Endothelial cell of umbilical vein (primary cell): Measurements from ENCODE around the gene PCGF5. TPM values are rescaled to one million over a fixed set of nuclear protein-coding genes. Genes with fewer than 3 reads are reported as not detected.

Experiments
- BruUV-seq: library from RNA; stranded (reverse); fragments of 400-500 nt; replicated peaks from 2 replicates; lab custom pipeline; 2021; lab: Mats Ljungman, UMichigan
- CTCF ChIA-PET: fragments of 300-600, 350-600 bp; sonication (Branson Sonifier 250); formaldehyde crosslinking; loops from one replicate; lab custom pipeline; 2021; ENCODE audit warnings: antibody characterized with exemption, inconsistent platforms; lab: Charles Lee
- POLR2A ChIA-PET: fragments of 300-600, 350-600 bp; sonication (Branson Sonifier 250); formaldehyde crosslinking; loops from one replicate; lab custom pipeline; 2021; ENCODE audit warnings: antibody characterized with exemption, inconsistent platforms; lab: Charles Lee
- DNase-seq: peaks from one replicate; pipeline ENCODE4 v3.0.0-alpha.2; 2011; ENCODE audit warnings: low read depth, low spot score
- FAIRE-seq: peaks from 2 replicates; lab custom pipeline; 2011; peaks lifted over from hg19 to GRCh38; lab: Jason Lieb, UNC
- H2AFZ ChIP-seq: 2 replicates; pipeline ENCODE4 v1.6.0; 2012; ENCODE audit warnings: low read depth, low read length, control low read depth, inconsistent platforms
- H3K27ac ChIP-seq: 2 replicates; pipeline ENCODE4 v1.5.1; 2011; ENCODE audit warnings: low read depth, mild to moderate bottlenecking, control low read depth, low read length, moderate library complexity; ENCODE audit not compliant: insufficient read depth
- H3K27me3 ChIP-seq, 2 experiments: 2 replicates each; pipeline versions ENCODE4 v1.6.0 to v1.6.1; 2011; ENCODE audit warnings: low read length in 2 of 2, mixed read lengths in 1 of 2; ENCODE audit not compliant: control insufficient read depth in 2 of 2, insufficient read depth in 2 of 2
- H3K36me3 ChIP-seq, 2 experiments: 2 replicates in 1 of 2; 3 replicates in 1 of 2; pipeline ENCODE4 v1.5.1; 2011; ENCODE audit warnings: low read length in 2 of 2, mild to moderate bottlenecking in 1 of 2, moderate library complexity in 1 of 2; ENCODE audit not compliant: control insufficient read depth in 2 of 2, insufficient read depth in 2 of 2; ENCODE audit errors: extremely low read depth in 1 of 2
- H3K4me1 ChIP-seq: 3 replicates; pipeline ENCODE4 v1.5.1; 2011; ENCODE audit warnings: mild to moderate bottlenecking, low read length; ENCODE audit not compliant: control insufficient read depth, insufficient read depth; ENCODE audit errors: extremely low read depth
- H3K4me2 ChIP-seq: 2 replicates; pipeline ENCODE4 v1.6.1; 2011; ENCODE audit warnings: low read length, control low read depth, mixed read lengths; ENCODE audit not compliant: insufficient read depth
- H3K4me3 ChIP-seq, 3 experiments: fragments of 200-600 bp in 1 of 3; sonication (generic), shearing (Covaris generic) in 1 of 3; replicated peaks in 1 of 3; 2 replicates each; pipeline ENCODE4 v1.5.1; 2011 to 2016; ENCODE audit warnings: control low read depth in 3 of 3, low read length in 3 of 3, mild to moderate bottlenecking in 2 of 3, inconsistent platforms in 1 of 3, low read depth in 1 of 3, moderate library complexity in 1 of 3; ENCODE audit not compliant: insufficient read depth in 1 of 3
- H3K79me2 ChIP-seq: 2 replicates; pipeline ENCODE4 v1.6.0; 2012; ENCODE audit warnings: low read length, inconsistent platforms; ENCODE audit not compliant: control insufficient read depth, insufficient read depth
- H3K9ac ChIP-seq: replicated peaks from 2 replicates; pipeline ENCODE3; 2011; ENCODE audit warnings: low read length, control low read depth; ENCODE audit not compliant: insufficient read depth; ENCODE audit errors: extremely low read depth
- H3K9me1 ChIP-seq: replicated peaks from 3 replicates; pipeline ENCODE4 v1.6.0; 2011; ENCODE audit warnings: mild to moderate bottlenecking, low read length; ENCODE audit not compliant: control insufficient read depth, insufficient read depth; ENCODE audit errors: extremely low read depth
- H3K9me3 ChIP-seq: replicated peaks from 2 replicates; pipeline ENCODE4 v1.5.1; 2012; ENCODE audit warnings: low read length, inconsistent platforms; ENCODE audit not compliant: control insufficient read depth, insufficient read depth
- H4K20me1 ChIP-seq: replicated peaks from 2 replicates; pipeline ENCODE3; 2011; ENCODE audit warnings: mild to moderate bottlenecking, low read length; ENCODE audit not compliant: control insufficient read depth, insufficient read depth; ENCODE audit errors: extremely low read depth
- CTCF ChIP-seq, 2 donors: IDR thresholded peaks; 1 replicate in 1 of 2; 2 replicates in 1 of 2; pipeline ENCODE4 v1.5.1; 2011; ENCODE audit warnings: low read length in 2 of 2, mild to moderate bottlenecking in 2 of 2, moderate library complexity in 2 of 2, control low read depth in 1 of 2, inconsistent platforms in 1 of 2, low read depth in 1 of 2; ENCODE audit not compliant: insufficient read depth in 1 of 2; ENCODE audit errors: extremely low read depth in 1 of 2
- EZH2 ChIP-seq: IDR thresholded peaks from 2 replicates; pipeline ENCODE4 v1.6.1; 2012; ENCODE audit warnings: borderline replicate concordance, low read depth, mild to moderate bottlenecking, moderate library complexity, low read length, inconsistent platforms; ENCODE audit not compliant: severe bottlenecking
- FOS ChIP-seq: IDR thresholded peaks from 2 replicates; pipeline ENCODE4 v1.6.1; 2011; ENCODE audit warnings: mild to moderate bottlenecking, low read length, moderate library complexity, borderline replicate concordance; ENCODE audit not compliant: insufficient read depth
- GATA2 ChIP-seq: IDR thresholded peaks from 2 replicates; pipeline ENCODE4 v1.7.0; 2011; ENCODE audit warnings: low read depth, mild to moderate bottlenecking, moderate library complexity, mixed read lengths, low read length; ENCODE audit not compliant: insufficient read length, insufficient read depth
- JUN ChIP-seq: IDR thresholded peaks from 2 replicates; pipeline ENCODE4 v1.6.1; 2011; ENCODE audit warnings: borderline replicate concordance, low read depth; ENCODE audit not compliant: insufficient read length, insufficient read depth
- MAX ChIP-seq: IDR thresholded peaks from 2 replicates; pipeline ENCODE4 v1.6.1; 2011; ENCODE audit not compliant: insufficient read depth, insufficient read length
- MYC ChIP-seq: IDR thresholded peaks from one replicate; pipeline ENCODE4 v1.6.1; 2011; ENCODE audit warnings: mild to moderate bottlenecking, low read depth, low read length
- POLR2A ChIP-seq: IDR thresholded peaks from 2 replicates; pipeline ENCODE4 v1.6.1; 2012; ENCODE audit warnings: low read depth, mild to moderate bottlenecking, control low read depth, low read length
- POLR2AphosphoS5 ChIP-seq: IDR thresholded peaks from 2 replicates; pipeline ENCODE4 v1.6.1; 2012; ENCODE audit warnings: low read depth, mild to moderate bottlenecking, control low read depth, low read length, moderate library complexity; ENCODE audit not compliant: insufficient read depth
- dilution Hi-C: fragments of 300-500 bp; cut with MboI; formaldehyde crosslinking; loops from one replicate; pipeline ENCODE4 v1.15.0; 2019; ENCODE audit warnings: low sequenced_read_pairs; ENCODE audit not compliant: extremely low pct_ligation_motif_present
- intact Hi-C: fragments of 100-400 bp; cut with micrococcal nuclease; formaldehyde crosslinking; loops from one replicate; pipeline ENCODE4 v1.10.0; 2022
- polyA plus RNA-seq, 4 experiments: library from polyadenylated mRNA; depleted of rRNA in 3 of 4; stranded (reverse) in 3 of 4; unstranded in 1 of 4; fragments of >200 nt; gene quantifications; 2 replicates each; pipeline versions ENCODE4 v1.2.1 to v1.2.3, GENCODE V29; 2011 to 2012; ENCODE audit warnings: missing spikeins in 1 of 4
- total RNA-seq: library from RNA; stranded (reverse); gene quantifications from 2 replicates; pipeline ENCODE4 v1.2.3, GENCODE V29; 2021

Gene PCGF5
- total and polyA plus RNA-seq, 2 donors (not counting 3 experiments of a cell fraction or from before 2014, with no cell fraction given): 25.0 to 29.8 TPM

- H3K9me1 ChIP-seq: no peaks in the 10 kb centered on the region
- intact Hi-C loops (loop anchor here (5.0 kb wide), 1 partner anchor 498 kb away; no protein-coding TSS in a partner anchor), dilution Hi-C loops (loop anchor here (25.0 kb wide), 1 partner anchor 363 kb away; no protein-coding TSS in a partner anchor)
- TF ChIP-seq POLR2AphosphoS5 (no peak), MAX (no peak), JUN (no peak), POLR2A (no peak), EZH2 (no peak), CTCF (IDR thresholded peaks at IDR 0.05; ENCODE audit: extremely low read depth in 1 of 2, insufficient read depth in 1 of 2, low read depth in 1 of 2, low read length in 2 of 2) (no peak), MYC (no peak), GATA2 (no peak), FOS (no peak)
- ChIA-PET POLR2A (interaction anchor here (1.4 to 1.9 kb wide), 3 partner anchors 320 to 338 kb away, joined by 3 to 21 read pairs (median 5); no protein-coding TSS in a partner anchor), CTCF (interaction anchor here (0.6 to 7.0 kb wide), 46 partner anchors 8 to 499 kb away, joined by 3 to 165 read pairs (median 4); partner anchors contain the start of genes ANKRD1 and RPP30)
- no peak overlapping the region for H3K4me2 ChIP-seq
- H3K79me2 ChIP-seq: no peaks in the 10 kb centered on the region
- H3K4me3 ChIP-seq: no peak overlapping the region
- H3K9me3 ChIP-seq: no peaks in the 10 kb centered on the region
- no peak for FAIRE-seq
- H3K36me3 ChIP-seq: peaks cover 2 to 4% of the 10 kb centered on the region in 2 experiments
- no peaks in the 10 kb centered on the region for H4K20me1 ChIP-seq
- no peak for DNase-seq
- H3K4me1 ChIP-seq: peaks cover 12% of the 10 kb centered on the region
- BruUV-seq: no TSS peak
- H2AFZ ChIP-seq: no peak overlapping the region
- H3K27ac ChIP-seq: no peak overlapping the region
- no peak overlapping the region for H3K9ac ChIP-seq
- no peaks in the 10 kb centered on the region for H3K27me3 ChIP-seq
Observed at GRCh38 chr10:91250341-91250740, 29.9 kb downstream of the PCGF5 start.
